IPS-NIHi7 (cell line): ENCODE data around the gene IFITM10.

Experiments used
- DNase-seq: peaks from one replicate; pipeline ENCODE4 v3.0.0; 2012; ENCODE audit warnings: mixed read lengths; ENCODE audit errors: extremely low spot score

Gene IFITM10

DNA sequence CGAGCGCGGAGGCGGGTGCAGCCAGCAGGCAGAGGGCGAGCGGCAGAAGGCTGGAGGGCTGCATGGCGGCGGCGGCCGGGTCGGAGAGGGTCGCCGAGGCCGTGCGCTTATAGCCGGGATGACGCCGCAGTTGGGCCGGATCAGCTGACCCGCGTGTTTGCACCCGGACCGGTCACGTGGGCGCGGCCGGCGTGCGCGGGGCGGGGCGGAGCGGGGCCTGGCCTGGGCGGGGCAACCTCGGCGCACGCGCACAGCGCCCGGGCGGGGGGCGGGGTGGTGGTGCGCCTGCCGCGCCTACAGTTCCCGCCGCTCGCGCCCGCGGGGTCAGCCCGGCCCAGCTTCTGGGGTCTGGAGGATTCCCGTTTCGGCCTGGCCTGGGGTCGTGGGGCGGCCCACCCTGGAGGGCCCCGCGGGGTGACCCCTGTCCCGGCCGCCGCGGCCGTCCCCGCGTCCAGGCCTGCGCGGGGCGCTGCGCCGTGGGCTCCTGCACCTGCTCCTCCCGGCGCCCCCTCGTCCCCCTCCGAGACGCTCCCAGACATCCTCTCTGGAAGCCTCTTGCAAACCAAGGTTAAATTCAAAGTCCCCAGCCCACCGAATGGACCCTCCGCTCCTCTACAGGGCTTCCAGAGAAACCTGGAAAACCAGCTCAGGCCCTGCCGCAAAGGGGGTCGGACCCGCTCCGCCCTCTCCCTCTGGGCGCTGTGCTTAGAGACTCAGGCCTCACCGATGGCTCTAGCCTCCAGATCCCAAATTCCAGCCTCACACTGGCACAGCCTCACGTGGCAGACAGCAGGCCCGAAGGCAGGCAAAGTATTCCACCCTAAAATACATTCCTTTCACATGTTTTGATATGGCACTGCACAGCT, 13.6 kb upstream of the IFITM10 start, which contains the start of gene CTSD:
Gene CTSD, minus strand, starts transcription at position 132 of the 866 bp plus-strand sequence. Its CDS starts 68 bp downstream, at position 64.
- peak; percentile 99 for DNase-seq

DNA sequence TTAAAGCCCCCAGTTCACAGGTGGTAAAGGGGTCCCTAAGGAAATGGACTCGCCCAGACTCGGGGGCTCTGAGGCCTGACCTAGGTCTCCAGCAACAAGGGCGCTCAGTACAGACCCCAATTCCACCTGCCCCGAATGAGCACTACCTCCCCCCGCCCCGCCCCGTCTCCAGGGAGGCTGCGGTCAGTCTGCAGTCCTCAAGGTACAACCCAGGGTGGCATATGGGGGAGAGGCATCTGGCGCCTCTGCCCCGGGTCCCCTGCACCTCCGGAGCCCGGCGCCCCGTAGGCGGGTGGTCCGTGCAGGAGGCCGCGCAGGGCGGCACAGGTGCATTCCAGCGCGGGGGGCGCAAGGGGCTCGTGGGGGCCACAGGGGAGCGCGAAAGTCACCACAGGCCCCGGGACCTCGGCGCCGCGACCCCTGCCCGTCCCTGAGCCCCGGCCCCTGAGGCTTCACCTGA, 13.0 kb upstream of the IFITM10 start:
- DNase-seq: peak; percentile 35

DNA sequence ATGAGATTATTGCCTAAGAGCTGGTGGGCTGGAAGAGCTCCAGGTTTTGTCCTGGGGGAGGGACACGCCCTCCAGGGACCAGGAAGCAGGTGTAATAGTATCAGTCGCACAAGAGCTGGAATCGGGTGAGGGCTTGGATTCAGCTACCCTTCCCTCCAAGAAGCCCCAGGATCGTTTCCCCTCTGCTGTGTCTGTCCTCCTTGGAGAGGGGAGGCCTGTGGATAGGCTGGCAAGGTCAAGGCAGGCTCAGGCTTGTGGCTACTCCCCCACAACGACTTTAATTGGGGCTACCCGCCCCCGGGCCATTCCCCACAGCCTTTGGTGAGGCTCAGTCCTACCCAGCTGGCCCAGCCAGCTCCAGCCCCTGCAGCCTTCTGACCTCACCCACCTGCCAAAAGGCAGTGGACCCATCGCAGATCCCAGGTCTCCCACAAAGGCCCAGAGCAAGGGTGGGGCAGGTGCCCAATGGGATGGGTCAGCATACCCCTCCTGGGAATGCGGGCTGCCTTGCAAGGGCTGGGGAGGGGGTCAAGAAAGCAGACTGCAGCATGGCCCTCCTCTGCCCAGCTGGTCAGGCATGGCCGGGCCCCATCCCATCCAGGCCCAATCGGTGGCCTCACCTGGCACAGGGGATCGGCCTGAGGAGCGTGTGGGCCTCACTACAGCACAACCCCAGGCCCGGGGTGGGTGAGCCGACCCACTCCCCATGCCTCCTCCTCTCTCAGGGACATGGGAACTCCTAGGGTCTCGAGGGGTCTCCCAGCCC, 12.3 kb upstream of the IFITM10 start:
- DNase-seq: no peak

DNA sequence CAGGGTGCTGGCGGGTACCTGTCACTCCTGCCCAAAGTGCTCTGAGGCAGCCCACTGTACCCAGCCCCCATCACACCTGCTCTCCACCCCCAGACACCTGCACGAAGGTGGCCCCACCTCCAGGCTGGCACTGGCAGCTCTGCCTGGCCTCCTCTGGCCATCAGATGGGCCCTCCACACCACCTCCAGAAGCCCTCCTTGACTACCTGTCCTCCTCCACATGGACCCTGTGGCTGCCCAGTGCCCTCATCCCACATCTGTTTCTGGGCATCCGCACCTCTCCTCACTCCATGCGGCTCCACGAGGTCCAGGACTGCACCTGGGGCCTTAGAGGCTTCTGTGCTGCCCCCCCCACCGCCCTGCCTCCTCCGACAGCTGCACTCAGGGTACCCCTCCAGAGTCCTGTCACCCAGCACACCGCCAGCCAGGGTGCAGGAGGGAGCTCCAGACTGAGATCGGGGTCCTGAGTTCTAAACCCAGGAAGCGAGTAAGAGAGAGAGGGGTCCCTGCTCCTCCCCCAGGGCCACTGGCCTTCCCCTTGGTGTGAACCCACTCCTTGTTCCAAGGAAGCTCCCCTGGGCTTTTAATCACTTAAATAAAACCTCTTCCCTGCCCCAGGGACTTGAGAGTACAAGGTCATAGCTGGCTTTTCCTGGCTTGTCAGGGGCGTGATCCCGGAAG, 11.6 kb upstream of the IFITM10 start:
- DNase-seq: no peak

DNA sequence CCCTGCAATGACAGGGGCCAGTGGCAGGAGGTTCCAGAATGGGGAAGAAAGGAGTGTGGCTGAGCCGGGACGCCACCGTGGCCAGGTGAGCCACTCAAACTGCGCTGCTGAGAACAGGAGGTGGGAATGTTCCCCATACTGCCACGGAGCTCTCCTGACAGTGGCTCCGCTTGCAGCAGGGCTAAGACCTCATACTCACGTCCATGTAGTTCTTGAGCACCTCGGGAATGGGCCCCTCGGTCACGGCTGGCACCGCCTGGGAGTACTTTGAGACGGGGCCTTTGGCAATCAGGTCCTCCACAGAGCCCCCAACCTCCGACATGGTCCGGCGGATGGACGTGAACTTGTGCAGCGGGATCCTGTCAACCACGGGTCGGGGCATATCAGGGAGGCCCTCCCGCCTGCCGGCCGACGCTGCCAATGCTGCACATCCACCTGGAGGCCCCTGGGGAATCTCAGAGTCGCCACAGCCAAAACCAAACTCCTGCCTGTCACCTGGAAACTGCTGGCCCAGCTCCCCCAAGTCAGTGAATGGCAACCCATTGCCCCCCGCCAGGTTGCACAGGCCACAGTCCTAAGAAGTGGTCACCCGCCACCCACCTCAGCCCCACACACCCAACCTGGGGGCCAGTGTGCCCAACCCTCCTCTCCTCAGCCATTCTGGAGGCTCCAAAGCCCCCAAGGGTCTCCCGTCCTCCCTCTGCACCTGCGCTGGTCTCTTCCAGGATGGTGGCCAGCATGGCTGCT, 10.9 kb upstream of the IFITM10 start:
- DNase-seq: no peak

DNA sequence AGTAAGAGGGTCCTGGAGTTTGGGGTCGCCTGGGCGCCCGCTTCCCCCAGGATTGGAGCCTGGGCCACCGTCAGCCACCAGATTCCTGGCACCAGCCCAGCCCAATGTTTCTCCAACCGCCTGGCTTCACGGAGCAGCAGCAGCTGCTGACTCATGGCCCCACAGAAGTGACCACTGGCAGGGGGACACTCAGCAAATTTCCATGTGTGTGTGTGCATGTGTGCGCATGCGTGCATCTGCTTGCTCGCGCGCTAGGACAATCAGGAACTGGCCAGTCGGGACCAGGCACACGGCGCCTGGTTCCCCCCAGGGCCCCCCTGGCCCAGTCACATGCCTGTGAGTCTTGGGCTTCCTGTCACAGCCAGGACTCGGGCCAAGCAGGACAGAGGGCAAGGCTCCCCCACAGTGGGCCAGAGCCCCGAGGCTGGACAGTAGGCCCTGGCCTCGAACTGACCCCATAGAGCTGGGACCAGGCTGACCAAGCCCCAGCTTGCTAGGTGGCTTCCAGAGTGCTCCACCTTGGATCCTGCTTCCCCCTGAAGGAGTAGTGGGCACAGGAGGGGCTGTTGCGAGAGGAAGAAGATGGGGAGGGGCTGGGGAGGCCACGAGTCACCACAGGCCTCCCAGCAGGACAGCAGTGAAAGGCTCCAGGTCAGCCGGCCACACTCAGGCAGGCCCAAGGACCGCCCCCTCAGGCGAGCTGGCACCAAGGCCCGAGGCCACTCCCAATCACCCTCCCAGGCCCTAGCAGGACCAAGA, 10.1 kb upstream of the IFITM10 start:
- DNase-seq: no peak

DNA sequence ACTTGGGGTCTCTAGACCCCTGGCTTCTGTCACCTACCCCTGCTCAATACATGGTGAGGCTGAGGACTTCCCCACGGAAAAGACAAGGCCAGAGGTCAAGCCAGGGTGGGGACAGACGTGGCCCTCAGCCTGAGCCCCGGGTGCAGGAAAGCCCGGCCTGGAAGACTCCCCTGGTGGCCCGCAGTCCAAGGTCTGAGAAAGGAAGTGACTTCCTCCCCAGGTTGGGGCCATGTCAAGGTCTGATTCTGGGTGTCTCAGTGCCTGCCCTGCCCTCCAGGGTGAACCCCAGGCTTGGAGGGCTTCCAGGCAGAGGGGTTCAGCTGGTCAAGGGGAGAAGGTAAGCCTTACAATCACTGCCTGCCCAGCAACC, 9.4 kb upstream of the IFITM10 start:
- no peak for DNase-seq

DNA sequence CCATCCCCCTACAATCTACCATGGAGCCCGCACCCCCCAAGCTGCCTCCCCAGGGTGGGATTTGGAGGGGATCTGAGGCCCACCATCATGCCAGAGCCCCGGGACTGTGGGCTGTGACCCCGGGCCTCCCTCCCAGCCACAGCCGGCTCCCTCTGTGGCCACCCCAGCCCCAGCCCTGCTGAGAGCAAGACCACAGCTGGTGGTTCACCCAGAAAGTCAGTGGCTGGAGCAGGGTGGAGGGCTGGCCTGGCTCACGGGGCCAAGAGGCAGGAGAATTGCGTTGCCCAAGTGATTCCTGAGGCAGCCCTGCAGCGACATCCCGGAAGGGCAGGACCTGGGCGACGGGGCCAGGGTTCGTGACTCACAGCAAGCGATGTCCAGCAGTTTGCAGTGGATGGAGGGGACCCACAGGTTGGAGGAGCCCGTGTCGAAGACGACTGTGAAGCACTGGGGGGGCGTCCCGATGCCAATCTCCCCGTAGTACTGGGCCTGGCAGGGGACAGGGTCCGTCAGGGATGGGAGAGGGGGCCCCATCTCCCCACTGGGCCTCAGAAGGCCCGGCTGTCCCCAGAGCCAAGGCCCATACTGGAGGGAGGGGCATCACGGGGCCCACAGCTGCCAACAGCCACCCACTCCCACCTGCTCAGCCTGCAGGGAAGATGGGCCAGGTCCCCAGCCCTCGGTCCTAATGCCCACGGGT, 8.9 kb upstream of the IFITM10 start:
- no peak for DNase-seq

DNA sequence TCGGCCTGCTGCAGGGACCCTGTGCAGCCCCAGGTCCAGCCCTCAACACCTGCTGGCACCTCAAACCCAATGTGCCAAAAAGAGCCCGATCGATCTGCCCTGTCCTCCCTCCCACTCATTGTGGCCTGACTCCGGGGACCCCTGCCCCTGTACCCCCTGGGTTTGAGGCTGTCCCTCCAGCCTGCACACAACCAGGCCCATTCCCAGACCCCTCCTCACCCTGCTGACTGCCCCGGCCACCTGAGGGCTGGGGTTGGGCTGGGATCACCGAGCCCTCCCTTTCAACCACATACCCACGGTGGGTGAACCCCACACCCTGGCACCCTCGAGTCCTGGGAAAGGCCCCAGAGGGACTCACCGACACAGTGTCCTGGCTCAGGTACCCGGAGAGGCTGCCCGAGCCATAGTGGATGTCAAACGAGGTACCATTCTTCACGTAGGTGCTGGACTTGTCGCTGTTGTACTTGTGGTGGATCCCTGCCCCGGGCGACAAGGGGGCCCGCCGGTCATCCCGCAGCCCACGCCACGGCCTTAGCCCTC, 8.3 kb upstream of the IFITM10 start:
- DNase-seq: no peak

DNA sequence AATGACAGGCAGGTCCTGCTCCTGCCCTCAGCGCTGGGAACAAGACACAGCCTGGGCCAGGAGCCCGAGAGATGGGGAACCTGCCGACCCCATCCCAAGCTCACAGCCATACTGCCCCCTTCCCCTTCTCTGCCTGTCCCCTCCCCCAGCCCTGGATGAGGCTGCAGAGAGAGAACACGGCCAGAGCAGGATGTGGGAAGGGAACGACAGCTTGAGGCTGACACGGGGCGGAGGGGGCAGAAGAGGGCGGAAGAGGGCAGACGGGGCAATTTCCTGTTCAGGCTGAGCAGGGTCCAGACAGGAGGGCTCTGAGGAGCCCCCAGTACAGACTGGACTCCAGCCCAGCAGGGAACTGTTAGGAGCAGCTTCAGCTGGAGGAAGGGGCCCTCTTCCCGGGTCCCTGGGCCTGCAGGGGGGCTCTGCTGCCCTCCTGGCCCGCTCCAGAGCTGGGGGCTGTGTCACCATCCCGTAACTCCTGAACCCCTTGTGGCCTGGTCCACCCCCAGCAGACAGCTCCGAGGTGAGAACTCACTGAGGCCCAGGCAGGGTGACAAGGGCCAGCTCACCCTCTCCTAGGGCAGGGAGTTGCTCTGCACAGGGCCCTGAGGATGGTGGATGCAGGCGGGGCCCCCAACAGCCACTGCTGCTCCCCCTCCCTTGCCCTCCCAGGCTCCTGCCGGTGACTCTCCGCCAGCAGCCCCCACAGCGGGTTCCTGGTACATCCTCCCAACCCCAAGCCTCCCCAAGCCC, 7.6 kb upstream of the IFITM10 start:
- DNase-seq: no peak

DNA sequence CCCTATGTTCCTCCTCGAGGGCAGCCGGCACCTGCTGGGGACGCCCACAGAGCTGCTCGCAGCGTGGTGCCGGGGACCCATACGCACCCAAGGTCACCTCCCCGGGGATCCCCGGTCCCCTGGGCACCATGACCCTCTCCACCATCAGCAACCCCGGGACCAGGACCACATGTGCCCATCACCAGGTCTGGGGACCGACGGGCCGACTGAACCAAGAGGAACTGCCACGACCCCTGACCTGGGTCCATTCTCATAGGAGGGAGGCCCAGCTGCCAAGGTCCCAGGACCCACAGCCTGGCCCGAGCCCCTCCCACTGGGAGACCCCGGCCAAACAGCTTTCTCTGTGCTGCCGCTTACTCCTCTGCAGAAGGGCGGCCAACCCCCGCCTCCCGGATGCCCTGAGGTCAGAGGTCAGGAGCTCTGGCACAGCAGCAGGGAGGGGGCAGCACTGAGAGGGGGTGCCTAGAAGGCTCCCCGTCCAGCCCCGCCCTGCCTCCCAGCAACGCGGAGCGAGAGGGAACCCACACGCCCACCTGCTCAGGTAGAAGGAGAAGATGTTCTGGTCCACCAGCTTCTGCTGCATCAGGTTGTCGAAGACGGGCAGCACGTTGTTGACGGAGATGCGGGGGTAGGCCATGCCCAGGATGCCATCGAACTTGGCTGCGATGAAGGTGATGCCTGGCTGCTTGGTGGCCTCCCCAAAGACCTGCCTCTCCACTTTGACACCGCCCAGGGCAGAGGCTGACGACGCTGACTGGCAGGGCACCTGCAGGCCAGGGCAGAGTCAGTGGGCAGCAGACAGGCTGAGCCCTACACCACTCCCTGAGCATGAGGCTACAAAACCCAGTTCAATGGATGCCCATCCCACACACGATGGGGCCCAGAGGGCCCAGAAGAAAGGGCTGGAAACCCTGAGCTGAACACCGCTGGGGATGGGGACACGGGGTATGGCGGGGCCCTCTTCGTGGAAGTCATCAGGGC, 6.7 kb upstream of the IFITM10 start:
- DNase-seq: no peak

DNA sequence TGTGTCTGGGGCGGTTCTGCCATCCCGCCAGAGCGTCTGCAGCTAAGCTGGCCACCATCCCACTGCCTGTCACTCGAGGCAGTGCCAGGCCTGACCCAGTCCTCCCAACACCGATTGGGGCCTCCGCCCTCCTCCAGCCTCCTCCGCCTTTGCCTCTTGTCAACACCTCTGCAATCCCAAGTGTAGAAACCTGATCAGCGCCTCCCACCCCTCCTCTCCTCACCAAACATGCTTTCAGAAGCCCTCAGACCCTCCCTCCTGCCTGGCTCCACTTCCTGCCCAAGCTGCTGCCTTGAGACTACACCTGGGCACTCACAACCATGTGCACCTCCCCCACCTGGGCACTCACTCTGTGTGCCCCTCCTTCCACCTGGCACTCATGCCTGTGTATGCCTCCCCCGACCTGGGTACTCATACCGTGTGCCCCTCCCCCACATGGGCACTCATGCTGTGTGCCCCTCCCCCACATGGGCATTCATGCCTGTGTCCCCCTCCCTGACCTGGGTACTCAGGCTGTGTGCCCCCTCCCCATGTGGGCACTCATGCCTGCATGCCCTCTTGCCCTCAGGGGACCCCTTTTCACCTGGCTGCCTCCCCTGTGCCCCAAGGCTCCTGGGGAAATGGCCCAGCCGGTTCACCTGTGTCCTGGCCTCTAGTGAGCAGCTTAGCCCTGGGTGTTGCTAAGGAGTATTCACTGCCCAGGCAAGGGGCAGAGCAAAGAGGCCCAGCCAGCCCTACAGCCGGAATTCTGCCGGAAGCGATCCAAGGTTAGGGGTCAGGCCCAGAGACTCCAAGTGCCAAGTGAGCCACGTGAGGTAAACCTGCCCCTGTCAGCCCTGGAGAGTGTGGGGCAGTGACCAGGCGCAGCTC, 5.5 kb upstream of the IFITM10 start:
- DNase-seq: no peak

DNA sequence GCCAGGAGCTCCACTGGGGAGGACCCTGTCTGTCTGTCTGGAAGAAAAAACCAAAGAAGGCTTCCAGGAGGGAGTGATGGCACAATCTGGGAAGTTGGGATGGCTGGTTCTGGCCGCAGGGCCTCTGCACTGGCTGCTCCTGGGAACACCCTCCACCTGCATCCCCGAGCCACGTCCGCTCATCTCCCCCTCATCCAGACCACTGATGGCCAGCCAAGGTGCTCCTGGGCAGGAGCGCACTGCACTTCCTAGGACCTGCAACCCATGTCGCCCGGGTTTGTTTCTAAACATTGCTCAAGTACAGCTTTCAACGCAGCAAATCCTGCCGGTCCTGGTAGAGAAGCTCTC, 4.9 kb upstream of the IFITM10 start:
- no peak for DNase-seq

DNA sequence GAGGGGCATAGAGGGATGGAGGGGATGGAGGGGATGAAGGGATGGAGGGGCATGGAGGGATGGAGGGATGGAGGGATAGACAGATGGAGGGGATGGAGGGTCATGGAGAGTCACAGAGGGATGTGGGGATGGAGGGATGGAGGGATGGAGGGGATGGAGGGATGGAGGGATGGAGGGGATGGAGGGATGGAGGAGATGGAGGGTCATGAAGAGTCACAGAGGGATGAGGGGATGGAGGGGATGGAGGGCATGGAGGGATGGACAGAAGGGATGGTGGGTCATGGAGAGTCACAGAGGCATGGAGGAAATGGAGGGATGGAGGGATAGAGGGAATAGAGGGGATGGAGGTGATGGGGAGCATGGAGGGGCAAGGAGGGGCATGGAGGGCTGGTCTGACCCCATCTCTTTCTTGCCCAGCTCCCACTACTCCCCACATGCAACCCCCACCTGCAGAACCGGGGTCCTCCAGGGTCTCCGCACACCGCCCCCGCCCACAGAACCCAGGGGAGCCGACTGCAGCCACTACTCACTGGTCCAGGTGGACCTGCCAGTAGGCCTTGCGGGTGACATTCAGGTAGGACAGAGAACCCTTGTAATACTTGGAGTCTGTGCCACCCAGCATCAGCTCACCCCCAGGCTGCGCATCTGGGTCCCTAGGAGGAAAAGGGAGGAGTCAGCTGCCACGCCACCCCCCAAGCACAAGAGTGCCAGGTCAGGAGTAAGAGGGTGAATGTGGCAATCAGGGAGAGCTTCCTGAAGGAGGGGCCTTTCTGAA, 4.2 kb upstream of the IFITM10 start:
- DNase-seq: no peak

DNA sequence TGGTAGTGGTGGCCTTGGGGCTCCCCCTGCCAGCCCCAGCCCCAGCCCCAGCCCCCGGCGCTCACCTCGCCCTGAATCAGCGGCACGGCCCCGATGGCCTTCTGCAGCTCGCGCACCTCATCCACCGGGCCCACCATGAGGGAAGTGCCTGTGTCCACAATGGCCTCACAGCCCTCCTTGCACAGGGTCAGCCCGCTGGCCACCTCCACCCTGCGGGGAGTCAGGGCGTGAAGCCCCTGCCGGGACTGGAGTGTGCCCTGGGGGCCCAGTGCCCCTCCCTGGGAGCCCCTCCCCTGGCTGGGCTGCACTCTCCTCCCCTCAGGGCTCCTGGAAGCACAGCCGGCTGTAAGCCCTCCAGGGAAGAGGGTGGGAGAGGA, 3.5 kb upstream of the IFITM10 start:
- DNase-seq: no peak

DNA sequence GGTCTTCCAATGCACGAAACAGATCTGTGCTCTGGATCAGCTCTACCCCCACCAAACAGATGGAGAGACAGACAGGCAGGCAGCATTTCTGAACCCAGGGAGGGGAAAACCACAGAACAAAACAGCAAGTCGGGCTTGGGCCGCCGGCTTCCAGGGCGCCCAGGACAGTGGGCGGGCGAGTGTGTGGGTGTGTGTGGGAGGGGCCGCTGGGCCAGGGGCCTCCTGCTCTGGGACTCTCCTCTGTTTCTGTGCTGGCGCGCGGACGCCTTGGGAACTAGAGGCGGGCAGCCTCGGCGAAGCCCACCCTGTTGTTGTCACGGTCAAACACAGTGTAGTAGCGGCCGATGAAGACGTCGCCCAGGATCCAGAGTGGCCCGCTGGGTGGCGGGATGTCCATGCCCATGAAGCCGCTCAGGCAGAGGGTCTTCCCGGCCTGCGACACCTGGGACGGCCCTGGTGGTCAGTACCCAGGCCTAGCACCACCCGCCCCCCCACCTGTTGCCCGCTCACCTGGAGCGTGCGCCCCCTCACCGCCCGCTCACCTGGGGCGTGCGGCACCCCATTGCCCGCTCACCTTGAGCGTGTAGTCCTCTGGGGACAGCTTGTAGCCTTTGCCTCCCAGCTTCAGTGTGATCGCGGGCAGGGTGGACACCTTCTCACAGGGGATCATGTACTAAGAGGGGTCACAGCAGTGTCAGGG, 3.0 kb upstream of the IFITM10 start:
- DNase-seq: no peak
